ENCODE results near the gene PRKG2.

GRCh38 chr4:81225252-81225651 is 10.2 kb upstream of the PRKG2 start:
- no peak for TF ChIP-seq CTCF (IDR thresholded peaks at IDR 0.05; ENCODE audit: poor library complexity)
- no peak for TF ChIP-seq EZH2phosphoT487 (IDR thresholded peaks at IDR 0.05; ENCODE audit: low read depth, severe bottlenecking, unreplicated experiment)
- TF ChIP-seq EZH2 (IDR thresholded peaks at IDR 0.05; ENCODE audit: borderline replicate concordance) = no peak
